Measurements from ENCODE around the gene ADAM19.
A peak's percentile ranks its signal among the peaks of the same experiment; 100 is the strongest.
"Not testable (repeated sequence)": the region's sequence is repeated elsewhere in the genome, so short reads cannot be mapped to it uniquely, and the experiment has no call there.

Gene ADAM19

DNA sequence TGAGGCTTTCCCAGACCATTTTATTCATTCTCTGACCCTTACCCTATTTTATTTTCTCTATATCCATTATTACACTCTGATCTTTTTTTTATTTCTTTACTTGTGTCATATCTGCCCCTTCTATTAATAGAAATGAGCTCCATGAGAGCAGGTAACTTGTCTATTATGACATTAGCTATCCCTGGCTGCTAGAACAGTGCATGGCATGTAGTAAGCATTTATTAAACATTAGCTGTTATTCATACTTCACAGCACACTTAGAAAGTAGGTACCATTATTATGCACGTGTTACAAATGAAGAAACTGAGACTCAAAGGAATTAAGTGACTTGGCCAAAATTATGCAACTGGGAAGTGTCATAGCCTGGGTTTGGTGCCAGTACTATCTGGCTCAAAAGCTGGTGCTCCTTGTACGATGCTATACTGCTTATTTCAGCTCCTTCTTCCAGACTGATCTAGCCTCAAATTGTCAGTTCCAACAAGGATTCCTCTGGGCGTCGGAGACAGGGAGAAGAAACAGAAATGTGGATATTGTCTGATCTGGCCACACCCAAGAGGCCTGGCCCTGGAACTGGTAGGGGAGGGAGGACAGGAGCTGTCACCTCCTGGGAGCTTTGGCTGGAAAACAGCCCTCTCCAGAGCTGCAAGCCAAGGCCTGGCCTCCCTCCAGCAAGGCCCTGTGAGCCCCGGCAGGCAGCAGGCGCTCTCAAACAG, 126.4 kb downstream of the ADAM19 start:
- no peak for FAIRE-seq
- TF ChIP-seq POLR2A (IDR thresholded peaks at IDR 0.05; ENCODE audit: low read depth, low read length) (no peak), TAF1 (IDR thresholded peaks at IDR 0.05; ENCODE audit: borderline replicate concordance, low read depth, low read length) (no peak), POLR2AphosphoS5 (IDR thresholded peaks at IDR 0.05; ENCODE audit: low read depth, low read length) (no peak)
- no peak for DNase-seq (ENCODE audit: insufficient read length)

DNA sequence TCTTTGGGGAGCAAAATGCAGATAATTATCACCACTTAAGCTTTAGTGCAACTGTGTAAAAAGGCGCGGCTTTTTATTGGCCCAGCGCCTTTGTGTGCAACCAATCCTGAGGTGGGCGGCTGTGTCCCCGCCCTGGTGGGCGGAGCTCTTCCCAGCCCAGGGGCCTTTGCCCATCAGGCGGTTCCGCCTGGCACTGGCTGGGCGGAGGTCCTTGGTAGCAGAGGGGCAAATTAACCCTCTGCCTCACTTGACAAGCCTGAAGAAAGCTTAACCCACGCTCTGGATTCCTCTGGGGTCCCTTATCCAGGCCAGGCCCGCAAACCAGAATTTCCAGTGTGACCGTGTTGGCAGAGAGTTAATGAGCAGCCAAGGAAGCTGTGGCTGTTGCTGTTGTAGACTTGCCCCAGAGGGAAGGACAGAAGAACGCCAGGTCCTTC, 128.4 kb downstream of the ADAM19 start:
- FAIRE-seq (no peak), DNase-seq (ENCODE audit: insufficient read length) (no peak)
- TF ChIP-seq POLR2AphosphoS5 (IDR thresholded peaks at IDR 0.05; ENCODE audit: low read depth, low read length): no peak
- no peak for TF ChIP-seq TAF1 (IDR thresholded peaks at IDR 0.05; ENCODE audit: borderline replicate concordance, low read depth, low read length)
- TF ChIP-seq POLR2A (IDR thresholded peaks at IDR 0.05; ENCODE audit: low read depth, low read length): no peak

GRCh38 chr5:157446412-157446935, 129.1 kb downstream of the ADAM19 start:
- FAIRE-seq (no peak), DNase-seq (ENCODE audit: insufficient read length) (no peak)
- TF ChIP-seq TAF1 (IDR thresholded peaks at IDR 0.05; ENCODE audit: borderline replicate concordance, low read depth, low read length): no peak
- no peak for TF ChIP-seq POLR2AphosphoS5 (IDR thresholded peaks at IDR 0.05; ENCODE audit: low read depth, low read length)
- TF ChIP-seq POLR2A (IDR thresholded peaks at IDR 0.05; ENCODE audit: low read depth, low read length): no peak

DNA sequence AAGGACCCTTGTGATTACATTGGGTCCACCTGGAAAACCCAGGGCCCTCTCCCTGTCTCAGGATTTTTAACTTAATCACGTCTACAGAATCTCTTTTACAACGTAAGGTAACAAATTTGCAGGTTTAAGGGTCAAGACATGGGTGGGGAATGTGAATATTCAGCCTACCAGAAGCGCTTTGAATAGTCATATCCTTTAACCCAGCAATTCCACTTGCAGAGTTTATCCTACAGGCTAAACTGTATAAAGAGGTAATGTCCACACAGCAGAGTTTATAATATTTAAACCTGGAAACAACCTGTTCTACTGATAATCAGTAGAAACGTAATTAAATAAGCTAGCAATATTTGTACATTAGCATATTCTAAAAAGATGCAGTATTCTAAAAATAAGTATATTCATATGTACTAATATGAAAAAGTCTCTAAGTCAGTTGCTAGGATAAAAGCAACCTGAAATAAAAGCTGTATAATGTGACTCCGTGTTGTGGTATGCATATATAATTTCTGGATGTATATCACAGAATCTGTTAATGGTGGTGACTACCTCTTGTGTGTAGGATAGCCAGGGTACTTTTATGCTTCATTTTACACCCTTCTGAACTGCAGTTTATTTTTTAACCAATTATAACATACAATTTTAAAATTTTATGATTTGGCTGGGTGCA, 129.7 kb downstream of the ADAM19 start:
- FAIRE-seq: no peak
- no peak for TF ChIP-seq POLR2AphosphoS5 (IDR thresholded peaks at IDR 0.05; ENCODE audit: low read depth, low read length)
- no peak for TF ChIP-seq TAF1 (IDR thresholded peaks at IDR 0.05; ENCODE audit: borderline replicate concordance, low read depth, low read length)
- no peak for TF ChIP-seq POLR2A (IDR thresholded peaks at IDR 0.05; ENCODE audit: low read depth, low read length)
- DNase-seq (ENCODE audit: insufficient read length): no peak

DNA sequence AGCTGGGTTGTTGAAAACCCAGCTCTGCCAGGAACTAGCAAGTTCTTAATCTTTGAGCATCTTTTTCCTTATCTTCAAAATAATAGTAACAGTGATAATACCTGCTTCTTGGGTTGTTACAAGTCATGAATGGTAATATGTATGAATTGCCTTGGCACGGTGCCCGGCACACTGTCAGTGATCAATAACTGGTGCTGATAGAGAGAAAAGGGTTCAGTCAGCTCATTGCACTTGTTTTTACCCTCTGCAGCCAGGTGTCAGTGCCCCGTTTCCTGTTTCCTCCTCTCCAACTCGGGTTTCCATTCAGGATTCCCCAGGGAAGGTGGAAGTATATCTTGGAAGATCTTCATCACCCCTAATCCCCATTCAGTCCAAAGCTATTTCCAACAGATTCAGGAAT, 131.4 kb downstream of the ADAM19 start:
- no peak for FAIRE-seq
- no peak for DNase-seq (ENCODE audit: insufficient read length)
- no peak for TF ChIP-seq POLR2A (IDR thresholded peaks at IDR 0.05; ENCODE audit: low read depth, low read length)
- TF ChIP-seq TAF1 (IDR thresholded peaks at IDR 0.05; ENCODE audit: borderline replicate concordance, low read depth, low read length): no peak
- no peak for TF ChIP-seq POLR2AphosphoS5 (IDR thresholded peaks at IDR 0.05; ENCODE audit: low read depth, low read length)

GRCh38 chr5:157443041-157443549, 132.5 kb downstream of the ADAM19 start:
- TF ChIP-seq POLR2AphosphoS5 (IDR thresholded peaks at IDR 0.05; ENCODE audit: low read depth, low read length) (no peak), TAF1 (IDR thresholded peaks at IDR 0.05; ENCODE audit: borderline replicate concordance, low read depth, low read length) (no peak), POLR2A (IDR thresholded peaks at IDR 0.05; ENCODE audit: low read depth, low read length) (no peak)
- DNase-seq (ENCODE audit: insufficient read length) (no peak), FAIRE-seq (no peak)

DNA sequence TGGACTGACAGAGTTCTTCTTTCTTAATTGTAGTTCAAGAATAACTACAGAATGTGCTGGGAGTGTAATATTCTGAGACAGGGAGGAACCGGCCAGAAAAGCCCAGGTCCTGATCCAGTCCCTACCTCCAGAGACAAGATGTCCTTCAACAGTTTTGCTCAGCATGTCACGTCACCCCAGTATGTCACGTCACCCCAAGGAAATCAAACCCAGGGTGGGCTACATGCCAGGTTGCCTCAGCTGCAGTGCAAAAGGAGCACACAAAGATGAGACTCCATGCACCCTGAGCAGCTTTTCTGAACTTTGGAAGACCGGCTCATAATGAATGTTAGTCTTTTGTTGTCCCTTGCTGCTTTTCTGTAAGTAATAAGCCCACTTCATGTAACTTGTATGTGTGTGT, 141.5 kb downstream of the ADAM19 start:
- no peak for TF ChIP-seq POLR2A (IDR thresholded peaks at IDR 0.05; ENCODE audit: low read depth, low read length)
- TF ChIP-seq TAF1 (IDR thresholded peaks at IDR 0.05; ENCODE audit: borderline replicate concordance, low read depth, low read length): no peak
- no peak for TF ChIP-seq POLR2AphosphoS5 (IDR thresholded peaks at IDR 0.05; ENCODE audit: low read depth, low read length)
- no peak for FAIRE-seq
- no peak for DNase-seq (ENCODE audit: insufficient read length)

GRCh38 chr5:157431544-157432200, 143.9 kb downstream of the ADAM19 start:
- TF ChIP-seq POLR2AphosphoS5 (IDR thresholded peaks at IDR 0.05; ENCODE audit: low read depth, low read length): no peak
- no peak for TF ChIP-seq POLR2A (IDR thresholded peaks at IDR 0.05; ENCODE audit: low read depth, low read length)
- peak; percentile 30 for DNase-seq (ENCODE audit: insufficient read length)

DNA sequence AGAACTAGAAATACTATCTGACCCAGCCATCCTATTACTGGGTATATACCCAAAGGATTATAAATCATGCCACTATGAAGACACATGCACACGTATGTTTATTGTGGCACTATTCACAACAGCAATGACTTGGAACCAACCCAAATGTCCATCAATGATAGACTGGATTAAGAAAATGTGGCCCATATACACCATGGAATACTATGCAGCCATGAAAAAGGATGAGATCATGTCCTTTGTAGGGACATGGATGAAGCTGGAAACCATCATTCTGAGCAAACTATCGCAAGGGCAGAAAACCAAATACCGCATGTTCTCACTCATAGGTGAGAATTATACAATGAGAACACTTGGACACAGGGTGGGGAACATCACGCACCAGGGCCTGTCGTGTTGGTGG, 145.7 kb downstream of the ADAM19 start:
- FAIRE-seq; DNase-seq (ENCODE audit: insufficient read length): not testable (repeated sequence)

More at GRCh38 chr5:157431544-157432200, 143.9 kb downstream of the ADAM19 start:
- FAIRE-seq: peak; percentile 96

Measured in GM12892 (cell line).